Retinal pigment epithelial cell (primary cell): ENCODE results near the gene CLASRP.

ENCODE experiments used
- DNase-seq: peaks from one replicate; pipeline ENCODE4 v3.0.0-alpha.2; 2010; ENCODE audit warnings: low read depth
- H3K4me3 ChIP-seq: 2 replicates; pipeline ENCODE4 v1.5.1; 2011; ENCODE audit warnings: mild to moderate bottlenecking, low read length, control low read depth, moderate library complexity
- TF ChIP-seq, protein P1 (sequence below): conservative IDR thresholded peaks from 2 replicates; pipeline ENCODE4 v1.5.1; 2011; ENCODE audit warnings: low read depth, low read length, control low read depth, inconsistent platforms

Gene CLASRP

DNA sequence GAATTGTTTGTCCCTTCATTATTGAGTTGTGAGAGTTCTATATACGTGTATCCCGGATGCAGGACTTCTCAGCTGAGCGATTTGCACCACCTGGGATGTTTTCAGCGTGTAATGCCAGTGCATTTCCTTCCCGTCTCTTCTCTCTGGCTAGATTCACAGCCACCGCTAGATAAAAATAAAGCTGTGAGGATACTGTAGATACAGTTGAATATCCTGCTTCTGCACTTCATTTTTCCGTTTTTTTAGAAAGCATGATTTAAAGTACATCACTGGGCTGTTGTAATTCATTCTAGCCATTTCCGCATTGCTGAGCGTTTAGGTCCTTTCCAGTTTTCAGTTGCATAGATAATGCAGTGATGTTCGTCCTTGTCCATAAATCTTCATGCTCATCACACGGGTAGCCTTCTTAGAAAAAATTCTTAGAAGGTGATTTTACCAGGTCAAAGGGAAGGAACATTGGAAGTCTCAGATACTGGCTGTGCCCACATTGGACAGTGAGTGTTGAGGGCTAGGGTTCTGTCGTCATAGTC is 68.8 kb downstream of the CLASRP start:
- TF ChIP-seq, protein P1, sequence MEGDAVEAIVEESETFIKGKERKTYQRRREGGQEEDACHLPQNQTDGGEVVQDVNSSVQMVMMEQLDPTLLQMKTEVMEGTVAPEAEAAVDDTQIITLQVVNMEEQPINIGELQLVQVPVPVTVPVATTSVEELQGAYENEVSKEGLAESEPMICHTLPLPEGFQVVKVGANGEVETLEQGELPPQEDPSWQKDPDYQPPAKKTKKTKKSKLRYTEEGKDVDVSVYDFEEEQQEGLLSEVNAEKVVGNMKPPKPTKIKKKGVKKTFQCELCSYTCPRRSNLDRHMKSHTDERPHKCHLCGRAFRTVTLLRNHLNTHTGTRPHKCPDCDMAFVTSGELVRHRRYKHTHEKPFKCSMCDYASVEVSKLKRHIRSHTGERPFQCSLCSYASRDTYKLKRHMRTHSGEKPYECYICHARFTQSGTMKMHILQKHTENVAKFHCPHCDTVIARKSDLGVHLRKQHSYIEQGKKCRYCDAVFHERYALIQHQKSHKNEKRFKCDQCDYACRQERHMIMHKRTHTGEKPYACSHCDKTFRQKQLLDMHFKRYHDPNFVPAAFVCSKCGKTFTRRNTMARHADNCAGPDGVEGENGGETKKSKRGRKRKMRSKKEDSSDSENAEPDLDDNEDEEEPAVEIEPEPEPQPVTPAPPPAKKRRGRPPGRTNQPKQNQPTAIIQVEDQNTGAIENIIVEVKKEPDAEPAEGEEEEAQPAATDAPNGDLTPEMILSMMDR: no peak
- no peak overlapping the region for H3K4me3 ChIP-seq
- DNase-seq: no peak

DNA sequence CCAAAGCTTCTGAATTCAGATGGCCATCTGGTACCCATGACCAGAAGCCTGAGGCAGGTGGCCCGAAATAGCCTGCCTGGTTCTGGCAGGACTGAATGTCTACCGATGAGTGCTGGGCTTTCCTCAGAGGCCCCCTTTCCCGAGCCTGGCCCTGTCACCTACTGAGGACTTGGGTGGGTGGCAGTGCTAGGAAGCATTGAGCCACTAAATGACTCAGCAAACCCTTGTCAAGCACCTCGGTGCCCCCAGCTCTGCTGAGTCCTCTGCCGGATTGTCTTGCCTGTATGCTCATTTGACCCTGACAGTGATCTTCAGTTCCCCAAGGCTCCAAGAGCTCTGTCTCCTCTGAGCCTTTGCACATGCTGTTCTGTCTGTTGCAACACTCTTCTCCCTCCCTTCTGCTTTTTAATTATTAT is 72.0 kb downstream of the CLASRP start:
- TF ChIP-seq, protein P1: no peak
- DNase-seq: no peak
- no peak overlapping the region for H3K4me3 ChIP-seq

DNA sequence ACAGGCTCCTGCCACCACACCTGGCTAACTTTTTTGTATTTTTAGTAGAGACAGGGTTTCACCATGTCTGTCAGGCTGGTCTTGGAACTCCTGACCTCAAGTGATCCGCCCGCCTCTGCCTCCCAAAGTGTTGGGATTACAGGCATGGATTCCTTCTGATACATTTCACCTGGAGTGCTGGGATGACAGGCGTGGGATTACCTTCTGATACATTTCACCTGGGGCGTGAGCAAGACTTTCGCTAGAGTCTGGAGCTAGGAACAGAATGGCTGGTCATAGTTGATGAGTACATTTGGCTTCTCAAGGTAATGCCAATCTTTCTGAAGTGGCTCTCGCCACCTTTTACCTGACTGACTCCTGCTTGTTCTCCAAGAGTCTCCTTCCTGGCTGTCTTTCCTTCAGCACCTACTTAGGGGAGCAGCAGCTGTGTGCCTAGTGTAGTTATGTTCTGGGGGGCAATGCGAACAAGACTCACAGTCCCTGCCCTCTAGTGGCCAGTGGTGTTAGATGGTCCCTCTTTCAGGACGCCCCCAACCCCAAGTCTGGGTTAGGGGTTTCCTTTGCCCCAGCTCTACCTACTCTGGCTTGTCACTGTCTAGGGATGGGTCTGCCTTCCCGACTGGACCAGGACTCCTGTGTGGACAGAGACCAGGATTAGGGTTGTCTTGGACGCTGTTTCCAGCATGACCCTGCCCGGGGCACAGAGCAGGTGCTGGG is 73.4 kb downstream of the CLASRP start:
- DNase-seq: no peak
- H3K4me3 ChIP-seq: no peak overlapping the region
- TF ChIP-seq, protein P1: peak; percentile 17

DNA sequence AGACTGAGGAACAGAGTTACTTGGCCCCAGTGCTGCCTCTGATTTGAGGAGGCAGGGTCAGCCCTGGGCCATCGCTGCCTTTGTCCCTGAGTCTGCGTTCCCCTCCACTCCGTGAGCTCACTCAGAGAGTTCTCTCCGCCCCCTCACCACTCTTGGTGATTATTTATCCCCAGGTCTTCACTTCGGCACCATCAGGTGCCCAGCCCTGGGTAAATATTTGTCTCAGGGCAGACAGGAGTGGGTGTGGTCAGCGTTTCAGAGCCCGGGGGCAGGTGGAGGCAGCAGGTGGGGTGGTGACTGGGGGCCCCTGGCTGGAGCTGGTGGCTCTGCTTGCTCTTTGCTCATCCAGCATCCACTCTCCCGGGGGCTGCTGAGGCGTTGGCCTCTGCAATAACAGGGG is 74.8 kb downstream of the CLASRP start:
- TF ChIP-seq, protein P1: no peak
- H3K4me3 ChIP-seq: no peak overlapping the region
- no peak for DNase-seq

DNA sequence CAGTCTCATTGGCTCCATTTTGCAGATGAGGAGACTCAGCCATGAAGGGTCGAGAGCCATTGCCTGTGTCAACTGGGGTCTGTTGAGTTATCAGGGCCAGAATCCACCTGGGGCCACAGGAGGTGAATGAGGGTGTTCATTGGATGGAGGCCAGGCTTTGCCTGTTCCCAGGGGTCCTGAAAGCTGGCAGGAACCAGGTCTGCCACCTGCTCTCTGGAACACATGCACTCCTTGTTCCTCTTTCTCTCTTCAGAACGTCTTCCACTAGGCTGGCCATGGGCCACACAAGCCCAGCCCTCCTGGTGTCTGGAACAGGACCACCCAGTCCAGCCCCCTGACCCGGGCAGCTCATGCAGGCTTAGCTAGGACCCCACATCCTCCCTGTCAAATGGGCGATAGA is 75.3 kb downstream of the CLASRP start:
- no peak for DNase-seq
- no peak overlapping the region for H3K4me3 ChIP-seq
- TF ChIP-seq, protein P1: no peak

DNA sequence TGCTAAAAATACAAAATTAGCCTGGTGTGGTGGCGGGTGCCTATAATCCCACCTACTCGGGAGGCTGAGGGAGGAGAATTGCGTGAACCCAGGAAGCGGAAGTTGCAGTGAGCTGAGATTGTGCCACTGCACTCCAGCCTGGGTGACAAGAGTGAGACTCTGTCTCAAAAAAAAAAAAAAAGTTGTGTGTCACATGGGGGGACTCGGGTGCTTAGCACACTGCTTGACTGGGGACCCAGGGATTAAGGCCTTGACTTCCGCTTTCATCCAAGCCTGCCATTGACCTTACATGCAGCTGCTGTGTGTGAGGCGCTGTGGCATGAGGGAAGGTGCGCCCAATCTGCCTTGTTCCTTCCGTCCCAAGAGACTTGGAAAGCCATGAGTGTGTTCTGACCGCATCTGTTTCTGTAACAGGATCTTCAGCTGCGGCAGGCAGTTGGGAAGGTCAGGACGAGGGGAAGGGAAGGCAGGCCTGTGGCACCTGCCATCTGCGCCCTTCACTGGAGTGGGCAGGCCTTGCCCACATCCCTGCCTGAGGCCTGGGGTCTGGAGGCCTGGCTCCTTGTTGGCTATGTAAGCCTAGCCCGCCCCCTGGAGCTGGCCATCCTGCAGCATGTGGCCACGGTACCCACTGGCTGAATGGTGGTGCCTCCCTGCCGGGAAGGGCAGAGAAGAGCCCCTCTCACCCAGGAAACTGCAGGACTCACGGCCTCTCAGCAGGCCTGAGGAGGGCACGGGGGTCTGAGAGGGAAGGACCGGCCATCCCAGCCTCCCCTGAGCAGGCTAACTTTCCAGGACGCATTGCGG is 77.2 kb downstream of the CLASRP start:
- DNase-seq: no peak
- TF ChIP-seq, protein P1: no peak
- no peak overlapping the region for H3K4me3 ChIP-seq
